GM12865 (cell line): ENCODE measurements around the gene DNAH1.
"Not testable (repeated sequence)": the region's sequence is repeated elsewhere in the genome, so short reads cannot be mapped to it uniquely, and the experiment has no call there.

Experiments
- DNase-seq: peaks from one replicate; pipeline ENCODE4 v3.0.0; 2010; ENCODE audit warnings: low read depth
- H3K4me3 ChIP-seq: 2 replicates; pipeline ENCODE4 v1.5.1; 2011; ENCODE audit warnings: mild to moderate bottlenecking, low read depth, low read length, control low read depth
- CTCF ChIP-seq: IDR thresholded peaks from 2 replicates; pipeline ENCODE4 v1.5.1; 2011; ENCODE audit warnings: low read length, control low read depth, low read depth, inconsistent platforms; ENCODE audit not compliant: insufficient read depth; ENCODE audit errors: missing control alignments

Gene DNAH1

DNA sequence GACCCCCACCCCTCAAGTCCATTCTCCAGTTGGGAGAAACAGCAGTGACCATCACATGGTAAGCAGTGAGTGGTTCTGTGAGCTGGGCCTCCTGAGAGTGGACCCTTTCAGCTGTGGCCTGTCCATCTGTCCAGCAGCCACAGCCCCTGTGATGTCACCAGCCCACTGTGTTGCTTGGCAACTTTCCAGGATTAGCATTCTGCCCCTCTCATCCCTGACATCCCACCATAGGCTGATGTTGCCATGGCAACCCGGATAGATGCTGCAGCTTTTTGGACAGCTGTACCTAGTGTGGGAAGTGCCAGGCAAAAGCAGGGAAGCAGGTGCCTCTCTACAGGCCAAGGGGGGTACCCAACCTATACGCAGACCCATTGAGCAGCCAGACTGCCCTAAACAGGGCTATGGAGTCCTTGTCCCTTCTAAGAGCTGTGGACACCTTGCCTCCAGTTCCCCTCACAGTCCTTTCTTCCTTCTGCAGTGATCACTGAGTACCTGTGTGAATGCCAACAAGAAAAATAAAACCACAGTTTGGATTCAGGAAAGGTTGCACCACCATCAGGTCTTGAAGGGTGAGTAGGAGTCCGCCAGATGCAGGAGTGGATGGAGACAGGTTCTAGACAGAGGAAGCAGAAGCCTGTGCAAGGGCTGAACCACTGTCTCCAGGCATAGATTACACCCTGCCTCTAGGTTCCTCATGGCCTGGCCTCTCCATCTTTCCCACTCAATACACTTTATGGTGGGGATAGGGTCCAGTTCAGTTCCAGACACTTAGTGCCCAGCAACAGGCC lies at the start of gene DNAH1:
Gene DNAH1, plus strand, starts transcription at position 343 of the 788 bp plus-strand sequence. CDS start 6,124 bp downstream, outside the sequence.
- DNase-seq, result no peak
- H3K4me3 ChIP-seq, result no peak within 1 kb of the TSS
- no peak for TF ChIP-seq CTCF

GRCh38 chr3:52268036-52268435 lies 48.1 kb upstream of the DNAH1 start:
- no peak for TF ChIP-seq CTCF
- no peak overlapping the region for H3K4me3 ChIP-seq
- no peak for DNase-seq

DNA sequence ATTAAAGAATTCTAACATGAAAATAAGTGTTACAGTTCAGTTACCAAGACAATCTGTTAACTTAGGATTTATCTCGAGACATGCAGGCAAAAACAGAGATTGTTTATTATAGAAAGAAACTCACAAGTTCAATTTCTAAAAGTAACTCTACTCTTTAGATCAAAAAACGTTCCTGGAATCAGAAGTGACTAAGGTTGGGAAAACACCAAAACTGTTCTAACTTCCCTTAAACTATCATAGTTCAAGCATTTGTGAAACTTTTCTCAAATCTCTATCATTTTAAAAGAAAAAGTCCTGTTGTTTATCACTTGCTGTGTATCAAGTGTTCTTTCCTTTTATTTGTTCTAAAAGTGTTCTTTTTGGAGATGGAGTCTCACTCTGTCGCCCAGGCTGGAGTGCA lies 46.3 kb upstream of the DNAH1 start:
- no peak for DNase-seq
- no peak for TF ChIP-seq CTCF
- no peak overlapping the region for H3K4me3 ChIP-seq

DNA sequence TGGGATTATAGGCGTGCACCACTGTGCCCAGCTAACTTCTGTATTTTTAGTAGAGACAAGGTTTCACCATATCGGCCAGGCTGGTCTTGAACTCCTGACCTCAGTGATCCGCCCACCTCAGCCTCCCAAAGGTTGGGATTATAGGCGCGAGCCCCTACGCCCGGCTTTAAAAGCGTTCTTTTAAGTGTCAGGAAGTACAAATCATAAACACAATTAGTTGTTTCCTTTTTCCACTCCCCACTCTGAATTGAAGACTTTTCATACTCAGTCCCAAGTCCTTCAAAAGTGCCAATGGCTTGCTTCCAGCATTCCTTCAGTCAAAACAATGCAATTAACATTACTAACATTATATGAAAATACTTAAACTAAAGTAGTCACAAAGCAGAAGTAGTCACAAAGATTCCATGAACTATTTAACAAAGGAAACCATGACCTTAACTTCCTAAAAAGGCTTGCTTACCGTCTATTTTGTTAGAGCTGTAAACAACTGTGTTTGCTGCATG lies 45.8 kb upstream of the DNAH1 start:
- DNase-seq, result no peak
- no peak for TF ChIP-seq CTCF
- H3K4me3 ChIP-seq, result no peak overlapping the region

DNA sequence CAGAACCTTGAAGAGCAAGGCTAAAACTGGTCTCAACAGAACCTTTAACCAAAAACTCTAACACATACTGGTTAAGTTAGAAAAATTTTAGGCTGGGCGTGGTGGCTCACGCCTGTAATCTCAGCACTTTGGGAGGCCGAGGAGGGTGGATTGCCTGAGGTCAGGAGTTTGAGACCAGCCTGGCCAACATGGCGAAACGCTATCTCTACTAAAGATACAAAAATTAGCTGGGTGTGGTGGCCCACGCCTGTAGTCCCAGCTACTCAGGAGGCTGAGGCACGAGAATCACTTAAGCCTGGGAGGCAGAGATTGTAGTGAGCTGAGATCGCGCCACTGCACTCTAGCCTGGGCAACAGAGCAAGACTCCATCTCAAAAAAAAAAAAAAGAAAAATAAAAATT lies 43.9 kb upstream of the DNAH1 start:
- H3K4me3 ChIP-seq, DNase-seq: not testable (repeated sequence)

DNA sequence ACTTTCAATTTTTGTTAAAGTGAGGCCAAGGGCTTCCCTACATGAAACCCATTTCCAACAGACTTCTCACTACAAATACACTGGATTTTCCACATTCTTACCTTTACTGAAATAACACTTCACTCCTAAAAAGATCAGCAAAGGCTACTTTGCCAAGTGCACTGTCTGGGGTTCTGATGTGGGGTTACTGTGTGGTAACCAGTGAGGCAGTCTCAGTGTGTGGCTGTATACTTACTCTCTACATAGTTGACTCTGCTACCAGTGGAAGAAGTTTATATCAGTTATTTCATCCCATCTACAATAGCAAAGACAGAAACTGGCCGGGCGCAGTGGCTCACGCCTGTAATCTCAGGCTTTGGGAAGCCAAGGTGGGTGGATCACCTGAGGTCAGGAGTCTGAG lies 43.3 kb upstream of the DNAH1 start:
- TF ChIP-seq CTCF, result no peak
- no peak overlapping the region for H3K4me3 ChIP-seq
- no peak for DNase-seq

GRCh38 chr3:52274781-52275180 lies 41.3 kb upstream of the DNAH1 start:
- DNase-seq, H3K4me3 ChIP-seq: not testable (repeated sequence)
